ENCODE measurements around the gene APELA. TPM values are rescaled to one million over a fixed set of nuclear protein-coding genes. Genes with fewer than 3 reads are reported as not detected.
A peak's percentile ranks its signal among the peaks of the same experiment; 100 is the strongest.
"Not testable (repeated sequence)": the region's sequence is repeated elsewhere in the genome, so short reads cannot be mapped to it uniquely, and the experiment has no call there.

Gene APELA
- total and polyA plus RNA-seq, 8 donors: 0.12 TPM; not detected in 7

DNA sequence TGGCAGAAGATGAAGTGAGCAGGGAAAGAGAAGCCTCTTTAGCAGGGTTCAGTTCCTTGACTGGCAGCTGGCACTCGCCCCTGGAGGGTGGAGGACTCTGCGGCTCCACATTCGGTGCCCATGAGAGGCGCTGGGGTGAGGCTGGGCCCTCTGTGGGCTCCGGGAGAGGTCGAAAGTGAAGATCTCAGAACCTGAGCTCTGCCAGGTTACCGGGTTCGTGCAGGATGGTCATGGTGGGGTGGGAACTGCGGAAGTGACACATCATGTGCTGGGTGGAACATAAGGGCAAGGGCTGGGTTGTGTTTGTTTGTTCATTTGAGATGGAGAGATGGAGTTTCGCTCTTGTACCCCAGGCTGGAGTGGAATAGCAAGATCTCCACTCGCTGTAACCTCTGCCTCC, 56.3 kb downstream of the APELA start:
- Histone ChIP-seq H3K4me3 (no peak overlapping the region), H3K36me3 (no peaks in the 10 kb centered on the region), H3K27me3 (no peaks in the 10 kb centered on the region), H3K27ac (no peak overlapping the region), H3K9me3 (no peaks in the 10 kb centered on the region), H3K4me1 (no peaks in the 10 kb centered on the region)
- ATAC-seq (no peak), FAIRE-seq (no peak), DNase-seq (peak in 1 of 6 donors; percentile 47)
- TF ChIP-seq, protein P1, sequence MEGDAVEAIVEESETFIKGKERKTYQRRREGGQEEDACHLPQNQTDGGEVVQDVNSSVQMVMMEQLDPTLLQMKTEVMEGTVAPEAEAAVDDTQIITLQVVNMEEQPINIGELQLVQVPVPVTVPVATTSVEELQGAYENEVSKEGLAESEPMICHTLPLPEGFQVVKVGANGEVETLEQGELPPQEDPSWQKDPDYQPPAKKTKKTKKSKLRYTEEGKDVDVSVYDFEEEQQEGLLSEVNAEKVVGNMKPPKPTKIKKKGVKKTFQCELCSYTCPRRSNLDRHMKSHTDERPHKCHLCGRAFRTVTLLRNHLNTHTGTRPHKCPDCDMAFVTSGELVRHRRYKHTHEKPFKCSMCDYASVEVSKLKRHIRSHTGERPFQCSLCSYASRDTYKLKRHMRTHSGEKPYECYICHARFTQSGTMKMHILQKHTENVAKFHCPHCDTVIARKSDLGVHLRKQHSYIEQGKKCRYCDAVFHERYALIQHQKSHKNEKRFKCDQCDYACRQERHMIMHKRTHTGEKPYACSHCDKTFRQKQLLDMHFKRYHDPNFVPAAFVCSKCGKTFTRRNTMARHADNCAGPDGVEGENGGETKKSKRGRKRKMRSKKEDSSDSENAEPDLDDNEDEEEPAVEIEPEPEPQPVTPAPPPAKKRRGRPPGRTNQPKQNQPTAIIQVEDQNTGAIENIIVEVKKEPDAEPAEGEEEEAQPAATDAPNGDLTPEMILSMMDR (IDR thresholded peaks at IDR 0.05): no peak
- intact Hi-C loops (cut with DNase I): no loop called here
- 79 to 80% methylated on average over 11 of the region's 11 CpGs for WGBS, 2 donors

- TF ChIP-seq, protein P1 (IDR thresholded peaks at IDR 0.05): no peak
- intact Hi-C loops (cut with DNase I): no loop called here
- DNase-seq: no peak
- no peak overlapping the region for H3K27ac ChIP-seq
- no peaks in the 10 kb centered on the region for H3K9me3 ChIP-seq
- ATAC-seq: no peak
- H3K36me3 ChIP-seq: no peaks in the 10 kb centered on the region
- no peak overlapping the region for H3K4me3 ChIP-seq
- no peaks in the 10 kb centered on the region for H3K4me1 ChIP-seq
- no peaks in the 10 kb centered on the region for H3K27me3 ChIP-seq
- no peak for FAIRE-seq
- WGBS, 2 donors: 35 to 46% methylated on average over 1 of the region's 1 CpG
Measured at GRCh38 chr4:164935363-164935762, 58.4 kb downstream of the APELA start.

DNA sequence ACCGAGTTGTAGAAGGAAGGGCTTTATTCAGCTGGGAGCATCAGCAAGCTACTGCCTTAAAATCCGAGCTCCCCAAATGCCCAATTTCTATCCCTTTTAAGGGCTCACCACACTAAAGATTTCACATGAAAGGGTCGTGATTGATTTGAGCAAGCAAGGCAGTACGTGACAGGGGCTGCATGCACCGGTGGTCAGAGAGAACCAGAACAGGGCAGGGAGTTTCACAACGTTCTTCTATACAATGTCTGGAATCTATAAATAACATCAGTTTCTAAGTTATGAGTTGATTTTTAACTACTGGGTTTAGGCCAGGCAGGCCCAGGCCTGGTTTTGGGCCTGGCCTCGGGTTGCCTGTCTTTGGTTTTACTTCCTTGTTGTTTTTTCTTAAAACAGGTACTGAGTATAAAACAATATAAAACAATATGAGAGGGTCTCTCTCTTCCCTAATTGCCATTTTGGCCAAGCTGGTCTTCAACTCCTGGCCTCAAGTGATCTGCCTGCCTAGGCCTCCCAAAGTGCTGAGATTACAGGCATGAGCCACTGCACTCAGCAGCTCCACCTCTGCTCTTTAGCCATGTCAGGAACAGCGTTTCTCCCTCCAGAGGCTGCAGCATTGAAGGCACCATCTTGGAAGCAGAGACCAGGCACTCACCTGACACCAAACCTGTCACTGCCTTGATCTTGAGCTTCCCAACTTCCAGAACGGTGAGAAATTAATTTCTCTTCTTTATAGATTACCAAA, 59.1 kb downstream of the APELA start:
- H3K27ac ChIP-seq; H3K4me1 ChIP-seq; ATAC-seq; H3K36me3 ChIP-seq; DNase-seq; H3K9me3 ChIP-seq; FAIRE-seq; H3K4me3 ChIP-seq; intact Hi-C loops (cut with DNase I); H3K27me3 ChIP-seq: not testable (repeated sequence)
- 56 to 64% methylated on average over 9 of the region's 9 CpGs for WGBS, 2 donors

- Histone ChIP-seq H3K4me3 (no peak overlapping the region), H3K9me3 (no peaks in the 10 kb centered on the region), H3K27me3 (no peaks in the 10 kb centered on the region), H3K27ac (no peak overlapping the region), H3K36me3 (no peaks in the 10 kb centered on the region), H3K4me1 (no peaks in the 10 kb centered on the region)
- TF ChIP-seq, protein P1 (IDR thresholded peaks at IDR 0.05): no peak
- DNase-seq (no peak), ATAC-seq (no peak), FAIRE-seq (no peak)
- intact Hi-C loops (cut with DNase I): no loop called here
Measured at GRCh38 chr4:164937576-164938270, 60.7 kb downstream of the APELA start.

GRCh38 chr4:164943192-164943591, 66.2 kb downstream of the APELA start:
- TF ChIP-seq, protein P1 (IDR thresholded peaks at IDR 0.05): no peak
- Histone ChIP-seq H3K4me1 (no peaks in the 10 kb centered on the region), H3K27ac (no peak overlapping the region), H3K4me3 (no peak overlapping the region), H3K36me3 (no peaks in the 10 kb centered on the region), H3K27me3 (peaks cover 0 to 1% (median 0%) of the 10 kb centered on the region in 4 donors), H3K9me3 (no peaks in the 10 kb centered on the region)
- ATAC-seq: no peak
- 62 to 67% methylated on average over 9 of the region's 9 CpGs for WGBS, 2 donors
- no peak for FAIRE-seq
- DNase-seq: no peak
- intact Hi-C loops (cut with DNase I): no loop called here
